ENCODE measurements around the gene CLECL1.
A peak's percentile ranks its signal among the peaks of the same experiment; 100 is the strongest.
"Not testable (repeated sequence)": the region's sequence is repeated elsewhere in the genome, so short reads cannot be mapped to it uniquely, and the experiment has no call there.

Gene CLECL1

DNA sequence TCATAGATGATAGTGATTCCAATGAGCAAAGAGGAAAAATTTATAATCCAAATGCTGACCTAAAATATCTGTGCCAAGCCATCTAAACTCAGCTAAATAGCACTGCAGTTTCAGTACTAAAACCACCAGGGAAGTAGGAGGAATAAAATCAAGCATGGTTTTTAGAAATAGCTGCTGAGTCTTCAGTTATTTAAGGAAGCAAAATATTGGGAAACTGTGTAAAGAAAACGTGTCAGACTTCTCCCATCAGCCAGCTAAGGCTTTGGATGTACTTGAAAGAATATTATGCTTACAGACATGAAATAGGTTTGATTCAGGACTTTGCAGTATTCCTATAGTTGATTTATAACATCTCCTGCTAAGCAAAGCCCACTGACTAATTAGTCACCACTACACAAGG is 38.7 kb downstream of the CLECL1 start:
- no peak for DNase-seq

DNA sequence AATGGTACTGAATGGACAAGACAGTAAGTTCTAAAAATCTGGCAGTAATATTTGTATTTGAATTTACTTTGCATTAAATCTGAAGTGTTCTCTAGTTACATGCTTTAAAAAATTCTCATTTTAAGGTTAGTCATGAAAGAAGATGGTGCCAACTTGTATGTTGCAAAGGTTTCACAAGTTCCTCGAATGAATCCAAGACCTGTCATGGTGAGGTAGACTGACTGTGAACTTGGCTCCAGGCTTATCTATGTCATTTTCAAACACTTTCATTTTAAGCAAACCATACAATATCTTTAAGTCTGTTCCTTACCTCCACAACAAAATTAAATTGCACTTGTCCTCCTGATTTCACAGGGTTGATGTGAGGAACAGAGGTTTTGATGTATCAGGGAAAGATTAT is 40.0 kb downstream of the CLECL1 start:
- no peak for DNase-seq

DNA sequence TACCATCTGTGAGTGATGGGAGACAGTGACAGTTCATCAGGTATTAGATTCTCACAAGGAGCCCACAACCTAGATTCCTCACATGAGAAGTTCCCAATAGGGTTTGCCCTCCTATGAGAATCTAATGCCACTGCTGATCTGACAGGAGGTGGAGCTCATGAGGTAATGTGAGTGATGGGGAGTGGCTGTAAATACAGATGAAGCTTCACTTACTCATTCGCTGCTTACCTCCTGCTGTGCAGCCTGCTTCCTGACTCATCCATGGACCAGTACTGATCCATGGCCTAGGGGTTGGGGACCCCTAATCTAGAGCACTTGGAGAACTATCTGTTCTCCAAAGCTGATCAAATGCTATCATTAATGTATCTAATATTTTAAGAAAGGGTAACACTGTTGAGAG is 45.7 kb downstream of the CLECL1 start:
- no peak for DNase-seq

DNA sequence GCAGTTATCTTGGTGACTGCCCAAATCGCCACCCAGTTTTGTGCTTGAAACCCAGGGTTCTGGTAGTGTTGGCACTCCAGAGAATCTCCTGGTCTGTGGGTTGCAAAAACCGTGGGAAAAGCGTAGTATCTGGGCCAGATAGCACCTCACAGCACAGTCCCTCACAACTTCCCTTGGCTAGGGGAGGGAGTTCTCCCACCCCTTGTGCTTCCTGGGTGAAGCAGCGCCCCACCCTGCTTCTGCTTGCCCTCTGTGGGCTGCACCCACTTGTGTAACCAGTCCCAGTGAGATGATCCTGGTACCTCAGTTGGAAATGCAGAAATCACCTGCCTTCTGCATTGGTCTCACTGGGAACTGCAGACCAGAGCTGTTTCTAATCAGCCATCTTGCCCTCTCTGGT is 47.0 kb downstream of the CLECL1 start:
- no peak for DNase-seq

DNA sequence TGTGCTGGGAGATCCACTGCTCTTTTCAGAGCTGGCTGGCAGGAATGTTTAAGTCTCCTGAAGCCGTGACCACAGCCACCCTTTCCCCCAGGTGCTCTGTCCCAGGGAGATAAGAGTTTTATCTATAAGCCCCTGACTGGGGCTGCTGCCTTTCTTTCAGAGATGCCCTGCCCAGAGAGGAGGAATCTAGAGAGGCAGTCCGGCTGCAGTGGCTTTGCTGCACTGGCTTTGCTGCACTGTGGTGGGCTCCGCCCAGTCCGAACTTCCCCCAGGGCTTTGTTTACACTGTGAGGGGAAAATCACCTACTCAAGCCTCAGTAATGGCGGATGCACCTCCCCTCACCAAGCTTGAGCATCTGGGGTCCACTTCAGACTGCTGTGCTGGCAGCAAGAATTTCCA is 47.5 kb downstream of the CLECL1 start:
- not testable (repeated sequence) for DNase-seq

DNA sequence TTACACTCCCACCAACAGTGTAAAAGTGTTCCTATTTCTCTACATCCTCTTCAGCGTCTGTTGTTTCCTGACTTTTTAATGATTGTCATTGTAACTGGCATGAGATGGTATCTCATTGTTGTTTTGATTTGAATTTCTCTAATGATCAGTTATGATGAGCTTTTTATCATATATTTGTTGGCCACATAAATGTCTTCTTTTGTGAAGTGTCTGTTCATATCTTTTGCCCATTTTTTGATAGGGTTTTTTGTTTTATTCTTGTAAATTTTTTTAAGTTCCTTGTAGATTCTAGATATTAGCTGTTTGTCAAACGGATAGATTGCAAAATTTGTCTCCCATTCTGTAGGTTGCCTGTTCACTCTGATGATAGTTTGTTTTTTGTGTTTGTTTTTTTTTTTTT is 49.9 kb downstream of the CLECL1 start:
- not testable (repeated sequence) for DNase-seq

DNA sequence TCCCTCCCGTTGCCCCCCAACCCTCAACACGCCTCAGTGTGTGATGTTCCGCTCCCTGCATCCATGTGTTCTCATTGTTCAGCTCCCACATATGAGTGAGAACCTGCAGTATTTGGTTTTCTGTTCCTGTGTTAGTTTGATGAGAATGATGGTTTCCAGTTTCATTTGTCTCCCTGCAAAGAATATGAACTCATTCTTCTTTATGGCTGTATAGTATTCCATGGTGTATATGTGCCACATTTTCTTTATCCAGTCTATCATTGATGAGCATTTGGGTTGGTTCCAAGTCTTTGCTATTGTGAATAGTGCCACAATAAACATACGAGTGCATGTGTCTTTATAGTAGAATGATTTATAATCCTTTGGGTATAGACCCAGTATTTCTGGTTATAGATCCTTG is 50.4 kb downstream of the CLECL1 start:
- DNase-seq, result not testable (repeated sequence)

DNA sequence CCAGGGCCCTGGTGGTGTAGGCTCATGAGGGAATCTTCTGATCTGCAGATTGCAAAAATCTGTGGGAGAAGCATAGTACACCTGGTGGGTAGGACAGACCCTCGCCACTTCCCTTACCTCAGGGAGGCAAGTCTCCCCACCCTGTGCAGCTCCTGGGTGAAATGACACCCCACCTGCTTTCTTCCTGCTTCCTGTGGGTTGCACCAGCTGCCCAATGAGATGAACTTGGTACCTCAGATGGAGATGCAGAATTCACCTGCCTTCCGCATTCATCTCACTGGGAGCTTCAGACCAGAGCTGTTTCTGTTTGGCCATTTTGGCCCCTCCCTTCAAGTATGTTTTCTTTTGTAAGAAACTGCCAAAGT is 58.7 kb downstream of the CLECL1 start:
- peak; percentile 39 to 64 for DNase-seq

DNA sequence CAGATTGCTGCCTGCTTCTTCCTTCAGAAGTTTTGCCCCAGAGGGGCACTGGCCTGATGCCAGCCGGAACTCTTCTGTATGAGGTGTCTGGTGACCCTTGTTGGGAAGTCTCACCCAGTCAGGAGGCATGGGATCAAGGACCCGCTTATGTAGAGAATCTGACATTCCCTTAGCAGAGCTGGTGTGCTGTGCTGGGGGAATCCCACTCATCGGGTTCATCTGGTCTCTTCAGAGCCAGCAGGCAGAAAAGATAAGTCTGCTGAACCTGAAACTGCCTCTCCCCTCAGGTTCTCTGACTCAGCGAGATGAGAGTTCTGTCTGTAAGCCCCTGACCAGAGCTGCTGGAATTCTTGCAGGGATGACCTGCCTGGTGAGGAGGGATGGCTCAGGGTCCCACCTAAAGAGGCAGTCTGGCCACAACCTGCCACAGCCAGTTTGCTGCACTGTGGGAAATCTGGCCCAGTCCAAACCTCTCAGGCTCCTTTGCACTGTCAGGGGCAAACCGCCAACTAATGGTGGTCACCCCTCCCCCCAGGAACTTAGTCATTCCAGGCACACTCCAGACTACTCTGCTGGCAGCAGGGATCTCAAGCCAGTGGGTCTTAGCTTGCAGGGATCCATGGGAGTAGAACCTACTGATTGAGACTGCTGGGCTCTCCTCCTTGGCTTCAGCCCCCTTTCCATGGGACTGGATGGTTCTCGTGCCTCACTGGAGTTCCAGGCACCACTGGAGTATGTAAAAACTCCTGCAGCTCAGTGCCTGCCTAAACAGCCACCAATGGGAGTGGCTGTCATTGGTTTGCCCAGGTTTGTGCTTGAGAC is 59.3 kb downstream of the CLECL1 start:
- DNase-seq, result peak; percentile 40 to 53

Data from CD4-positive, alpha-beta T cell treated with Interleukin-1 beta for 1 hour (primary cell).